Measurements from ENCODE around the gene AMN. TPM values are rescaled to one million over a fixed set of nuclear protein-coding genes. Genes with fewer than 3 reads are reported as not detected.
A peak's percentile ranks its signal among the peaks of the same experiment; 100 is the strongest.

The AMN gene
- polyA plus RNA-seq, 1 of the 3 experiments (the other 2 are of a cell fraction) = 0.03 TPM

DNA sequence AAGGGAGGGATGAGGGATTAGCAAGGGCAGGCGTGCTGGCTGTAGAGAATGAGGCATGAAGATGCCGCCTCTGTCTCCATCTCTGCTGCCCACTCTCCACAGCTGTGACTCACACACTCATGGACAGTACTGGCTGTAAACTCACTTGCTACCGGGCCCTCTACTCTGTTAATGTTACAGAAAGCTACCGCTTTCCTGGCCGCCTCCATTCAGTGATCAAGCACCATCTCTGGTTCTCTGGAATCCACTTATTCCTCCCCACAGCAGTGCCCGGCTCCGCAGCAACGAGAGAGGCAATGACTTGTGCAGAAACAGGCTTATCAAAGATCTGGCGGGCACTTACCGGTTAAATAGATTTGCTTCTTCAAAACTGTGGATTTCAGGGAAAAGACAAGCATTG is 34.8 kb downstream of the AMN start:
- CTCF ChIA-PET = interaction anchor here (1.0 to 1.2 kb wide), 2 partner anchors 12 to 262 kb away, joined by 3 to 5 read pairs; no protein-coding TSS in a partner anchor
- TF ChIP-seq GATA2 (CRISPR knock-in tag; IDR thresholded peaks at IDR 0.05) = peak; percentile 58
- TF ChIP-seq, protein P1, sequence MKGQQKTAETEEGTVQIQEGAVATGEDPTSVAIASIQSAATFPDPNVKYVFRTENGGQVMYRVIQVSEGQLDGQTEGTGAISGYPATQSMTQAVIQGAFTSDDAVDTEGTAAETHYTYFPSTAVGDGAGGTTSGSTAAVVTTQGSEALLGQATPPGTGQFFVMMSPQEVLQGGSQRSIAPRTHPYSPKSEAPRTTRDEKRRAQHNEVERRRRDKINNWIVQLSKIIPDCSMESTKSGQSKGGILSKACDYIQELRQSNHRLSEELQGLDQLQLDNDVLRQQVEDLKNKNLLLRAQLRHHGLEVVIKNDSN (IDR thresholded peaks at IDR 0.05; ENCODE audit: borderline replicate concordance, low read depth) = no peak

DNA sequence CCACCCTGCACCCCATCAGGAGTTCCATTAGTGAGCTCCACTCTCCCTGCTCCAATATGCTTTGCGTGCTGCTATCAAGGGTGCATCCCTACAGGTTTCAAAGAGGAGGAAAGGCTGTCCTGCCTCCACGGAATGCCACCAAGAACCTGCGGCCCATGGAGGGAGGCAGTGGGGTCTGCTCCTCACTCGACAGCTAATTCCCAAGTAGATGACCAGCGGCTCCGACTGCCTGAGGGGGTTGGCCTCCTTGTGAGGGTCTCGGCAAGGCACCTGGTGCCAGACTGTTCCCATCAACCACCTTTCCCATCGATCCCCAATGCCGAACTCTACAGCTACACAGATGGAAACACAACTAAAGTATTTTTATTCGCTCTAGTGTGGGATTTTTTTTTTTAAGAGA is 36.0 kb downstream of the AMN start:
- H3K27ac ChIP-seq (ENCODE audit: low read depth in 2 of 2, low read length in 1 of 2) = no peak overlapping the region
- no peaks in the 10 kb centered on the region for H3K79me2 ChIP-seq (ENCODE audit: insufficient read depth)
- no peak overlapping the region for H3K4me3 ChIP-seq (ENCODE audit: low read depth in 2 of 2, low read length in 1 of 2)
- no peak for DNase-seq
- H3K27me3 ChIP-seq (ENCODE audit: insufficient read depth) = no peaks in the 10 kb centered on the region
- over 99% methylated on average over 10 of the region's 10 CpGs for WGBS (ENCODE audit: low lambda C conversion rate)
- H3K9me2 ChIP-seq = no peaks in the 10 kb centered on the region
- peaks cover 0 to 18% of the 10 kb centered on the region in 2 experiments; a peak in 1 of 4 replicates for H3K4me1 ChIP-seq (ENCODE audit: control insufficient read depth in 1 of 2, insufficient read depth in 2 of 2, low read depth in 1 of 2, low read length in 1 of 2)
- no peak overlapping the region for H3K4me2 ChIP-seq
- H2AFZ ChIP-seq (ENCODE audit: low read depth) = no peak overlapping the region
- peaks cover 61 to 66% of the 10 kb centered on the region in 2 experiments for H3K36me3 ChIP-seq (replicated peaks in 1 of 2; ENCODE audit: control insufficient read depth in 1 of 2, insufficient read depth in 2 of 2, low read length in 1 of 2)
- CTCF ChIA-PET = interaction anchor here (0.5 to 1.5 kb wide), 4 partner anchors 13 to 264 kb away, joined by 3 to 4 read pairs (median 3); no protein-coding TSS in a partner anchor
- H3F3A ChIP-seq (replicated peaks; ENCODE audit: insufficient read depth) = peaks cover 3% of the 10 kb centered on the region
- no peaks in the 10 kb centered on the region for H4K20me1 ChIP-seq (ENCODE audit: insufficient read depth)
- H3K9ac ChIP-seq = no peak overlapping the region
- no peak for TF ChIP-seq SIN3A (IDR thresholded peaks at IDR 0.05; ENCODE audit: borderline replicate concordance, low read depth, low read length)
- TF ChIP-seq MEF2A (IDR thresholded peaks at IDR 0.05; ENCODE audit: borderline replicate concordance, low read depth) = no peak
- no peak for TF ChIP-seq FOXJ3 (CRISPR knock-in tag; IDR thresholded peaks at IDR 0.05)
- TF ChIP-seq NFIC (IDR thresholded peaks at IDR 0.05; ENCODE audit: borderline replicate concordance) = no peak
- TF ChIP-seq RFX5 (IDR thresholded peaks at IDR 0.05; ENCODE audit: low read length) = no peak
- TF ChIP-seq, protein P2, sequence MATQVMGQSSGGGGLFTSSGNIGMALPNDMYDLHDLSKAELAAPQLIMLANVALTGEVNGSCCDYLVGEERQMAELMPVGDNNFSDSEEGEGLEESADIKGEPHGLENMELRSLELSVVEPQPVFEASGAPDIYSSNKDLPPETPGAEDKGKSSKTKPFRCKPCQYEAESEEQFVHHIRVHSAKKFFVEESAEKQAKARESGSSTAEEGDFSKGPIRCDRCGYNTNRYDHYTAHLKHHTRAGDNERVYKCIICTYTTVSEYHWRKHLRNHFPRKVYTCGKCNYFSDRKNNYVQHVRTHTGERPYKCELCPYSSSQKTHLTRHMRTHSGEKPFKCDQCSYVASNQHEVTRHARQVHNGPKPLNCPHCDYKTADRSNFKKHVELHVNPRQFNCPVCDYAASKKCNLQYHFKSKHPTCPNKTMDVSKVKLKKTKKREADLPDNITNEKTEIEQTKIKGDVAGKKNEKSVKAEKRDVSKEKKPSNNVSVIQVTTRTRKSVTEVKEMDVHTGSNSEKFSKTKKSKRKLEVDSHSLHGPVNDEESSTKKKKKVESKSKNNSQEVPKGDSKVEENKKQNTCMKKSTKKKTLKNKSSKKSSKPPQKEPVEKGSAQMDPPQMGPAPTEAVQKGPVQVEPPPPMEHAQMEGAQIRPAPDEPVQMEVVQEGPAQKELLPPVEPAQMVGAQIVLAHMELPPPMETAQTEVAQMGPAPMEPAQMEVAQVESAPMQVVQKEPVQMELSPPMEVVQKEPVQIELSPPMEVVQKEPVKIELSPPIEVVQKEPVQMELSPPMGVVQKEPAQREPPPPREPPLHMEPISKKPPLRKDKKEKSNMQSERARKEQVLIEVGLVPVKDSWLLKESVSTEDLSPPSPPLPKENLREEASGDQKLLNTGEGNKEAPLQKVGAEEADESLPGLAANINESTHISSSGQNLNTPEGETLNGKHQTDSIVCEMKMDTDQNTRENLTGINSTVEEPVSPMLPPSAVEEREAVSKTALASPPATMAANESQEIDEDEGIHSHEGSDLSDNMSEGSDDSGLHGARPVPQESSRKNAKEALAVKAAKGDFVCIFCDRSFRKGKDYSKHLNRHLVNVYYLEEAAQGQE (IDR thresholded peaks at IDR 0.05; ENCODE audit: low read depth, low read length) = no peak
- TF ChIP-seq FOXM1 (IDR thresholded peaks at IDR 0.05; ENCODE audit: low read depth) = no peak
- TF ChIP-seq TCF12 (IDR thresholded peaks at IDR 0.05) = no peak
- no peak for TF ChIP-seq CHD2 (IDR thresholded peaks at IDR 0.05; ENCODE audit: low read length, partially characterized antibody)
- no peak for TF ChIP-seq NRF1 (IDR thresholded peaks at IDR 0.05; ENCODE audit: low read depth, low read length)
- TF ChIP-seq JUND (IDR thresholded peaks at IDR 0.05) = no peak
- no peak for TF ChIP-seq POLR2AphosphoS5 (IDR thresholded peaks at IDR 0.05; ENCODE audit: low read depth, low read length)
- TF ChIP-seq, protein P3, sequence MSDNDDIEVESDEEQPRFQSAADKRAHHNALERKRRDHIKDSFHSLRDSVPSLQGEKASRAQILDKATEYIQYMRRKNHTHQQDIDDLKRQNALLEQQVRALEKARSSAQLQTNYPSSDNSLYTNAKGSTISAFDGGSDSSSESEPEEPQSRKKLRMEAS (IDR thresholded peaks at IDR 0.05; ENCODE audit: low read depth) = no peak
- TF ChIP-seq, protein P4, sequence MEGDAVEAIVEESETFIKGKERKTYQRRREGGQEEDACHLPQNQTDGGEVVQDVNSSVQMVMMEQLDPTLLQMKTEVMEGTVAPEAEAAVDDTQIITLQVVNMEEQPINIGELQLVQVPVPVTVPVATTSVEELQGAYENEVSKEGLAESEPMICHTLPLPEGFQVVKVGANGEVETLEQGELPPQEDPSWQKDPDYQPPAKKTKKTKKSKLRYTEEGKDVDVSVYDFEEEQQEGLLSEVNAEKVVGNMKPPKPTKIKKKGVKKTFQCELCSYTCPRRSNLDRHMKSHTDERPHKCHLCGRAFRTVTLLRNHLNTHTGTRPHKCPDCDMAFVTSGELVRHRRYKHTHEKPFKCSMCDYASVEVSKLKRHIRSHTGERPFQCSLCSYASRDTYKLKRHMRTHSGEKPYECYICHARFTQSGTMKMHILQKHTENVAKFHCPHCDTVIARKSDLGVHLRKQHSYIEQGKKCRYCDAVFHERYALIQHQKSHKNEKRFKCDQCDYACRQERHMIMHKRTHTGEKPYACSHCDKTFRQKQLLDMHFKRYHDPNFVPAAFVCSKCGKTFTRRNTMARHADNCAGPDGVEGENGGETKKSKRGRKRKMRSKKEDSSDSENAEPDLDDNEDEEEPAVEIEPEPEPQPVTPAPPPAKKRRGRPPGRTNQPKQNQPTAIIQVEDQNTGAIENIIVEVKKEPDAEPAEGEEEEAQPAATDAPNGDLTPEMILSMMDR (IDR thresholded peaks at IDR 0.05) = no peak
- TF ChIP-seq EZH2phosphoT487 (IDR thresholded peaks at IDR 0.05; ENCODE audit: borderline replicate concordance, low read depth) = no peak
- TF ChIP-seq, protein P5, sequence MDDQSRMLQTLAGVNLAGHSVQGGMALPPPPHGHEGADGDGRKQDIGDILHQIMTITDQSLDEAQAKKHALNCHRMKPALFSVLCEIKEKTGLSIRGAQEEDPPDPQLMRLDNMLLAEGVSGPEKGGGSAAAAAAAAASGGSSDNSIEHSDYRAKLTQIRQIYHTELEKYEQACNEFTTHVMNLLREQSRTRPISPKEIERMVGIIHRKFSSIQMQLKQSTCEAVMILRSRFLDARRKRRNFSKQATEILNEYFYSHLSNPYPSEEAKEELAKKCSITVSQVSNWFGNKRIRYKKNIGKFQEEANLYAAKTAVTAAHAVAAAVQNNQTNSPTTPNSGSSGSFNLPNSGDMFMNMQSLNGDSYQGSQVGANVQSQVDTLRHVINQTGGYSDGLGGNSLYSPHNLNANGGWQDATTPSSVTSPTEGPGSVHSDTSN (IDR thresholded peaks at IDR 0.05) = no peak
- POLR2A ChIA-PET = no interaction called here
- no peaks in the 10 kb centered on the region for H3K9me3 ChIP-seq

More for the DNA sequence above, 34.8 kb downstream of the AMN start:
- Histone ChIP-seq H3K4me2 (no peak overlapping the region), H3K27ac (ENCODE audit: low read depth in 2 of 2, low read length in 1 of 2) (no peak overlapping the region), H3K9me3 (no peaks in the 10 kb centered on the region), H4K20me1 (ENCODE audit: insufficient read depth) (no peaks in the 10 kb centered on the region), H3K36me3 (replicated peaks in 1 of 2; ENCODE audit: control insufficient read depth in 1 of 2, insufficient read depth in 2 of 2, low read length in 1 of 2) (peaks cover 63 to 65% of the 10 kb centered on the region in 2 experiments), H3F3A (replicated peaks; ENCODE audit: insufficient read depth) (peaks cover 3% of the 10 kb centered on the region), H3K9ac (no peak overlapping the region), H3K9me2 (no peaks in the 10 kb centered on the region), H3K4me3 (ENCODE audit: low read depth in 2 of 2, low read length in 1 of 2) (no peak overlapping the region), H2AFZ (ENCODE audit: low read depth) (no peak overlapping the region), H3K27me3 (ENCODE audit: insufficient read depth) (no peaks in the 10 kb centered on the region), H3K4me1 (ENCODE audit: control insufficient read depth in 1 of 2, insufficient read depth in 2 of 2, low read depth in 1 of 2, low read length in 1 of 2) (peaks cover 0 to 18% of the 10 kb centered on the region in 2 experiments; a peak in 1 of 4 replicates), H3K79me2 (ENCODE audit: insufficient read depth) (no peaks in the 10 kb centered on the region)
- WGBS (ENCODE audit: low lambda C conversion rate) = 85% methylated on average over 10 of the region's 10 CpGs
- DNase-seq = peak; percentile 53
- POLR2A ChIA-PET = no interaction called here
